Measurements from ENCODE around the gene LEMD2.

- TF ChIP-seq CTCF (conservative IDR thresholded peaks at IDR 0.05; ENCODE audit: low read depth, low read length) (no peak), MXI1 (IDR thresholded peaks at IDR 0.05; ENCODE audit: borderline replicate concordance, low read depth, low read length) (no peak), RAD21 (IDR thresholded peaks at IDR 0.05; ENCODE audit: low read length) (no peak), POLR2A (IDR thresholded peaks at IDR 0.05; ENCODE audit: low read depth, low read length) (no peak), RCOR1 (IDR thresholded peaks at IDR 0.05; ENCODE audit: insufficient replicate concordance, low read length) (no peak), USF2 (IDR thresholded peaks at IDR 0.05; ENCODE audit: low read depth, low read length) (no peak), MAFK (IDR thresholded peaks at IDR 0.05; ENCODE audit: low read depth, low read length) (no peak), MAZ (IDR thresholded peaks at IDR 0.05; ENCODE audit: borderline replicate concordance, low read depth, low read length) (no peak), SMC3 (IDR thresholded peaks at IDR 0.05; ENCODE audit: low read depth, low read length) (no peak)
Observed at GRCh38 chr6:33726696-33727095, 62.2 kb downstream of the LEMD2 start.
